ENCODE data around the gene FOSL1. TPM values are rescaled to one million over a fixed set of nuclear protein-coding genes. Genes with fewer than 3 reads are reported as not detected.

FOSL1 gene
- total and polyA plus RNA-seq, 2 of the 13 experiments (the other 11 are each of a cell fraction or from before 2014, with no cell fraction given): 4.0 to 4.1 TPM

DNA sequence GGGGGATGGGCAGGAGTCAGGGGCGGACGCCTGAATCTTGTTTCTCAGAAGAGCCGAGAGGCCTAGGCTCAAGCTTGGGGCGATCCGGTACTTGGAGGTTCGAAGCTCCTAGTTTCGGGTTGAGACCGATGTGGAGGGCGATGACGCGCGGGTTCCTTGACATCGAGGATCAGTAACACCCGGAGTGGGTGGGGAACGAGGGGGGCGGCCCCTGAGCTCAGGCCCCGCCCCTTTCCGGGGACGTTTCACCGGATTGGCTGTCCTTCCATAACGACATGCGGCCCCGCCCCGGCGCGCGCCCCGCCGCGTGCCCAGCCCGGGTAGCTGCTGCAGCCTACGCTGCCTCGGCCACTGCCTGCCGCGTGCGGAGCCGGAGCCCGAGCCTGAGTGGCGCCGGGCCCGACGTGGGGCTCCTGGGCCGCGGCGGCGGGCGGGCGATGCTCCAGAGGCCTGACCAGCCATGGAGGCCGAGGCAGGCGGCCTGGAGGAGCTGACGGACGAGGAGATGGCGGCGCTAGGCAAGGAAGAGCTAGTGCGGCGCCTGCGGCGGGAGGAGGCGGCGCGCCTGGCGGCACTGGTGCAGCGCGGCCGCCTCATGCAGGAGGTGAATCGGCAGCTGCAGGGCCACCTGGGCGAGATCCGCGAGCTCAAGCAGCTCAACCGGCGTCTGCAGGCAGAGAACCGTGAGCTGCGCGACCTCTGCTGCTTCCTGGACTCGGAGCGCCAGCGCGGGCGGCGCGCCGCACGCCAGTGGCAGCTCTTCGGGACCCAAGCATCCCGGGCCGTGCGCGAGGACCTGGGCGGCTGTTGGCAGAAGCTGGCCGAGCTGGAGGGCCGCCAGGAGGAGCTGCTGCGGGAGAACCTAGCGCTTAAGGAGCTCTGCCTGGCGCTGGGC lies 9.6 kb downstream of the FOSL1 start, which contains the start of gene CCDC85B (continued):
- peak; percentile 93 for TF ChIP-seq NFAT5 (CRISPR knock-in tag; IDR thresholded peaks at IDR 0.05)
- TF ChIP-seq MAFF (IDR thresholded peaks at IDR 0.05; ENCODE audit: low read depth, low read length): no peak
- TF ChIP-seq ZNF709 (CRISPR knock-in tag; IDR thresholded peaks at IDR 0.05): peak; percentile 96
- TF ChIP-seq PAF1 (CRISPR knock-in tag; IDR thresholded peaks at IDR 0.05): no peak
- 0 out of 2 replicates have a peak, but pooled peaks have one; percentile 60 for TF ChIP-seq NR1H2 (CRISPR knock-in tag; IDR thresholded peaks at IDR 0.05; ENCODE audit: borderline replicate concordance, low read depth)
- TF ChIP-seq NR2C2 (CRISPR knock-in tag; IDR thresholded peaks at IDR 0.05; ENCODE audit: borderline replicate concordance): peak; percentile 52
- no peak for TF ChIP-seq SRSF4 (IDR thresholded peaks at IDR 0.05; ENCODE audit: low read depth, low read length, poor library complexity, severe bottlenecking)
- 0 out of 2 replicates have a peak, but pooled peaks have one; percentile 21 for TF ChIP-seq ZHX1 (CRISPR knock-in tag; IDR thresholded peaks at IDR 0.05; ENCODE audit: low read depth)
- TF ChIP-seq BCL3 (CRISPR knock-in tag; IDR thresholded peaks at IDR 0.05): peak; percentile 85; the same call in 1 of the 2 replicates
- TF ChIP-seq NR2F2 (IDR thresholded peaks at IDR 0.05; ENCODE audit: borderline replicate concordance, low read depth): no peak; the same call in 1 of the 2 replicates
- TF ChIP-seq ZNF484 (CRISPR knock-in tag; IDR thresholded peaks at IDR 0.05; ENCODE audit: borderline replicate concordance, low read depth): no peak
- peak; percentile 89; the same call in 1 of the 2 replicates for TF ChIP-seq ZFP36L1 (CRISPR knock-in tag; IDR thresholded peaks at IDR 0.05)
- TF ChIP-seq, protein P1, sequence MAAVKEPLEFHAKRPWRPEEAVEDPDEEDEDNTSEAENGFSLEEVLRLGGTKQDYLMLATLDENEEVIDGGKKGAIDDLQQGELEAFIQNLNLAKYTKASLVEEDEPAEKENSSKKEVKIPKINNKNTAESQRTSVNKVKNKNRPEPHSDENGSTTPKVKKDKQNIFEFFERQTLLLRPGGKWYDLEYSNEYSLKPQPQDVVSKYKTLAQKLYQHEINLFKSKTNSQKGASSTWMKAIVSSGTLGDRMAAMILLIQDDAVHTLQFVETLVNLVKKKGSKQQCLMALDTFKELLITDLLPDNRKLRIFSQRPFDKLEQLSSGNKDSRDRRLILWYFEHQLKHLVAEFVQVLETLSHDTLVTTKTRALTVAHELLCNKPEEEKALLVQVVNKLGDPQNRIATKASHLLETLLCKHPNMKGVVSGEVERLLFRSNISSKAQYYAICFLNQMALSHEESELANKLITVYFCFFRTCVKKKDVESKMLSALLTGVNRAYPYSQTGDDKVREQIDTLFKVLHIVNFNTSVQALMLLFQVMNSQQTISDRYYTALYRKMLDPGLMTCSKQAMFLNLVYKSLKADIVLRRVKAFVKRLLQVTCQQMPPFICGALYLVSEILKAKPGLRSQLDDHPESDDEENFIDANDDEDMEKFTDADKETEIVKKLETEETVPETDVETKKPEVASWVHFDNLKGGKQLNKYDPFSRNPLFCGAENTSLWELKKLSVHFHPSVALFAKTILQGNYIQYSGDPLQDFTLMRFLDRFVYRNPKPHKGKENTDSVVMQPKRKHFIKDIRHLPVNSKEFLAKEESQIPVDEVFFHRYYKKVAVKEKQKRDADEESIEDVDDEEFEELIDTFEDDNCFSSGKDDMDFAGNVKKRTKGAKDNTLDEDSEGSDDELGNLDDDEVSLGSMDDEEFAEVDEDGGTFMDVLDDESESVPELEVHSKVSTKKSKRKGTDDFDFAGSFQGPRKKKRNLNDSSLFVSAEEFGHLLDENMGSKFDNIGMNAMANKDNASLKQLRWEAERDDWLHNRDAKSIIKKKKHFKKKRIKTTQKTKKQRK (IDR thresholded peaks at IDR 0.05; ENCODE audit: low read length): no peak
- TF ChIP-seq ZC3H13 (CRISPR knock-in tag; IDR thresholded peaks at IDR 0.05): no peak
- TF ChIP-seq ZNF3 (CRISPR knock-in tag; IDR thresholded peaks at IDR 0.05): no peak
